ENCODE results near the gene TEX13D. TPM values are rescaled to one million over a fixed set of nuclear protein-coding genes. Genes with fewer than 3 reads are reported as not detected.

The TEX13D gene
- total RNA-seq, 1 experiment from 2014 or later, result not detected

DNA sequence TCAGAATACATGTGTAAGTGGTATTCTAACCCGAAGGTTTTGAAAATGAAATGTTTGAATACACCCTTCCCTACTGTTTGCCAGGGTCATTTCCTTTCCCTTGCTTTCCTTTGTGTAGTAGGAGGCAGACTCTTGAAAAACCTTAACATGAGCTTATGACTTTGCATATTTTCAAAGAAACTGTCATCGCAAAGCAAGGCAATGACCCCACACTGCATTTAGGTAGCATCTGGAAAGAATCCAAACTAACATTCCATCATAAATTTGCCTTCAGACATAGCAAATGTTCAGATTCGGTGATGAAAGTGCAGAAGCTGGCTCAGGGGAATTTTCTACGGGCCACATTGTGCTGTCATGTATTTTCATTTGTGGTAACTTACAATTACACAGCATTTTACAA, 46.2 kb downstream of the TEX13D start:
- Histone ChIP-seq H3F3A (ENCODE audit: low read length, unreplicated experiment) (no peaks in the 10 kb centered on the region), H3K9me2 (replicated peaks; ENCODE audit: low read length) (no peaks in the 10 kb centered on the region), H3K27me3 (ENCODE audit: low read length) (no peaks in the 10 kb centered on the region), H3K4me1 (ENCODE audit: insufficient read depth, low read length) (peaks cover 19% of the 10 kb centered on the region), H3K4me3 (ENCODE audit: low read length) (no peak overlapping the region), H3K27ac (ENCODE audit: low read length) (no peak overlapping the region), H4K20me1 (ENCODE audit: low read length) (no peaks in the 10 kb centered on the region), H3K9me3 (ENCODE audit: low read length) (no peaks in the 10 kb centered on the region), H3K36me3 (ENCODE audit: low read depth, low read length) (no peaks in the 10 kb centered on the region), H3K79me2 (ENCODE audit: low read length) (no peaks in the 10 kb centered on the region), H3K4me2 (ENCODE audit: low read length) (no peak overlapping the region), H2AFZ (ENCODE audit: low read length) (no peak overlapping the region), H3K9ac (ENCODE audit: low read length) (no peak overlapping the region)
- ChIA-PET CTCF (no interaction called here), POLR2A (ENCODE audit: unreplicated experiment) (no interaction called here)
- intact Hi-C loops (cut with micrococcal nuclease), result no loop called here
- ATAC-seq (no peak), DNase-seq (no peak)
- TF ChIP-seq EZH2 (IDR thresholded peaks at IDR 0.05; ENCODE audit: low read length, unreplicated experiment) (no peak), EZH2phosphoT487 (IDR thresholded peaks at IDR 0.05; ENCODE audit: borderline replicate concordance, low read length) (no peak)
- TF ChIP-seq, protein P1, sequence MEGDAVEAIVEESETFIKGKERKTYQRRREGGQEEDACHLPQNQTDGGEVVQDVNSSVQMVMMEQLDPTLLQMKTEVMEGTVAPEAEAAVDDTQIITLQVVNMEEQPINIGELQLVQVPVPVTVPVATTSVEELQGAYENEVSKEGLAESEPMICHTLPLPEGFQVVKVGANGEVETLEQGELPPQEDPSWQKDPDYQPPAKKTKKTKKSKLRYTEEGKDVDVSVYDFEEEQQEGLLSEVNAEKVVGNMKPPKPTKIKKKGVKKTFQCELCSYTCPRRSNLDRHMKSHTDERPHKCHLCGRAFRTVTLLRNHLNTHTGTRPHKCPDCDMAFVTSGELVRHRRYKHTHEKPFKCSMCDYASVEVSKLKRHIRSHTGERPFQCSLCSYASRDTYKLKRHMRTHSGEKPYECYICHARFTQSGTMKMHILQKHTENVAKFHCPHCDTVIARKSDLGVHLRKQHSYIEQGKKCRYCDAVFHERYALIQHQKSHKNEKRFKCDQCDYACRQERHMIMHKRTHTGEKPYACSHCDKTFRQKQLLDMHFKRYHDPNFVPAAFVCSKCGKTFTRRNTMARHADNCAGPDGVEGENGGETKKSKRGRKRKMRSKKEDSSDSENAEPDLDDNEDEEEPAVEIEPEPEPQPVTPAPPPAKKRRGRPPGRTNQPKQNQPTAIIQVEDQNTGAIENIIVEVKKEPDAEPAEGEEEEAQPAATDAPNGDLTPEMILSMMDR (conservative IDR thresholded peaks at IDR 0.05; ENCODE audit: low read depth, low read length), result no peak
- BruUV-seq (replicated peaks), result no TSS peak

DNA sequence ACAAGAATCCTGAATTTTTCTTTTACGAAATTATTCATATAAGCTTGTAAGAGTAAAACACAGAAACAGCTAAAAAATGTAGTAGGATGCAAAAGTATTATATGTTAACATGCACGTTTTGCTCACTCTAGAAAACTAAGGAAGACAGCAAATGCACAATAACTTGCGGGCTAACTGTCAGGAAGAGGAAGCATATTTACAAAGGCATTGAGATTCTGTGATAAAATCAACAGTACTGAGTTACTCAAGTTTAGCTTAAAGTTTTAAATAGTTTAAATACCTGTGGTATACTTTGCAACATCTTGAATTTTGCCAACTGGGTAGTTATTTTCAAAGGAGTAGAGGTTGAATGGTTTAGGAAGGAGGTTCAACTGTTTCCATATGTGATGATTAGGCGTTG, 50.9 kb downstream of the TEX13D start:
- DNase-seq (peak; percentile 38), ATAC-seq (no peak)
- H3K36me3 ChIP-seq (ENCODE audit: low read depth, low read length), result no peaks in the 10 kb centered on the region
- no peaks in the 10 kb centered on the region for H3K79me2 ChIP-seq (ENCODE audit: low read length)
- H3K9ac ChIP-seq (ENCODE audit: low read length), result no peak overlapping the region
- no peak overlapping the region for H3K27ac ChIP-seq (ENCODE audit: low read length)
- H3K4me2 ChIP-seq (ENCODE audit: low read length), result no peak overlapping the region
- peaks cover 6% of the 10 kb centered on the region for H3K4me1 ChIP-seq (ENCODE audit: insufficient read depth, low read length)
- intact Hi-C loops (cut with micrococcal nuclease), result no loop called here
- H3K4me3 ChIP-seq (ENCODE audit: low read length), result no peak overlapping the region
- no TSS peak for BruUV-seq (replicated peaks)
- H4K20me1 ChIP-seq (ENCODE audit: low read length), result no peaks in the 10 kb centered on the region
- H2AFZ ChIP-seq (ENCODE audit: low read length), result no peak overlapping the region
- TF ChIP-seq EZH2 (IDR thresholded peaks at IDR 0.05; ENCODE audit: low read length, unreplicated experiment), result no peak
- TF ChIP-seq EZH2phosphoT487 (IDR thresholded peaks at IDR 0.05; ENCODE audit: borderline replicate concordance, low read length), result no peak
- TF ChIP-seq, protein P1 (conservative IDR thresholded peaks at IDR 0.05; ENCODE audit: low read depth, low read length), result no peak
- H3F3A ChIP-seq (ENCODE audit: low read length, unreplicated experiment), result no peaks in the 10 kb centered on the region
- ChIA-PET POLR2A (ENCODE audit: unreplicated experiment) (no interaction called here), CTCF (interaction anchor here (0.6 kb wide), 1 partner anchor 24 kb away, joined by 5 read pairs; no protein-coding TSS in a partner anchor)
- no peaks in the 10 kb centered on the region for H3K9me3 ChIP-seq (ENCODE audit: low read length)
- H3K27me3 ChIP-seq (ENCODE audit: low read length), result no peaks in the 10 kb centered on the region
- no peaks in the 10 kb centered on the region for H3K9me2 ChIP-seq (replicated peaks; ENCODE audit: low read length)

DNA sequence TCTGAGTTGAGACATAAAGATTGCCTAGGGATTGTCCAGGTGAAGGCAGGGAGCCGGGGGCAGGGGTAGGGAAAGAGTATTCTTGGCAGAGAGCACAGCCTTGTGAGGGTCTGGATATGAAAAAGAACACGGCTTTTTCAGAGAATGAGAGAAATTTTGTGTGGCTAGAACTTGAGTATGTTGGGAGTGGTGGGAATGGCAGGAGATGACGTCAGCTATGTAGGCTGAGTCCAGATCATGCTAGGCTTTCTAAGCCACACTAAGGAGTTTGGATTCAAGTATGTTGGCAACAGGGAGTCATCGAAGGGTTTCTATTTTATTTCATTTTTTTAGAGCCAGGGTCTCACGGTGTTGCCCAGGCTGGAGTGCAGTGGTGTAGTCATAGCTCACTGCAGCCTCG, 53.9 kb downstream of the TEX13D start:
- intact Hi-C loops (cut with micrococcal nuclease), result loop anchor here (5.0 kb wide), 2 partner anchors 174 to 289 kb away; no protein-coding TSS in a partner anchor
- no peak for ATAC-seq
- no peaks in the 10 kb centered on the region for H3K9me3 ChIP-seq (ENCODE audit: low read length)
- peaks cover 6% of the 10 kb centered on the region for H3K4me1 ChIP-seq (ENCODE audit: insufficient read depth, low read length)
- no peak overlapping the region for H2AFZ ChIP-seq (ENCODE audit: low read length)
- no peaks in the 10 kb centered on the region for H3F3A ChIP-seq (ENCODE audit: low read length, unreplicated experiment)
- no peak overlapping the region for H3K4me2 ChIP-seq (ENCODE audit: low read length)
- BruUV-seq (replicated peaks), result no TSS peak
- H3K4me3 ChIP-seq (ENCODE audit: low read length), result no peak overlapping the region
- no peaks in the 10 kb centered on the region for H3K36me3 ChIP-seq (ENCODE audit: low read depth, low read length)
- TF ChIP-seq, protein P1 (conservative IDR thresholded peaks at IDR 0.05; ENCODE audit: low read depth, low read length), result no peak
- TF ChIP-seq EZH2 (IDR thresholded peaks at IDR 0.05; ENCODE audit: low read length, unreplicated experiment), result no peak
- no peak for TF ChIP-seq EZH2phosphoT487 (IDR thresholded peaks at IDR 0.05; ENCODE audit: borderline replicate concordance, low read length)
- ChIA-PET POLR2A (ENCODE audit: unreplicated experiment) (no interaction called here), CTCF (no interaction called here)
- no peaks in the 10 kb centered on the region for H3K9me2 ChIP-seq (replicated peaks; ENCODE audit: low read length)
- H3K27ac ChIP-seq (ENCODE audit: low read length), result no peak overlapping the region
- no peak for DNase-seq
- H3K9ac ChIP-seq (ENCODE audit: low read length), result no peak overlapping the region
- no peaks in the 10 kb centered on the region for H3K79me2 ChIP-seq (ENCODE audit: low read length)
- no peaks in the 10 kb centered on the region for H3K27me3 ChIP-seq (ENCODE audit: low read length)
- H4K20me1 ChIP-seq (ENCODE audit: low read length), result no peaks in the 10 kb centered on the region

Other genes with a start within 250 kb of the TEX13D start
- 0.12 TPM in 1 of 2 replicates, not detected in the other for gene SH2D1A, start 13.9 kb downstream of the TEX13D start, total RNA-seq (2014; rRNA removed)

Measured in PC-3 (cell line).